Activated CD8-positive, alpha-beta memory T cell treated with anti-CD3 and anti-CD28 coated beads for 48 hours (primary cell): ENCODE measurements around the gene LCP2.

Experiments
- DNase-seq, 3 experiments: peaks; one replicate each; pipeline ENCODE4 v3.0.0-alpha.2; 2020; ENCODE audit warnings: low read depth in 2 of 3, low spot score in 2 of 3

The LCP2 gene

DNA sequence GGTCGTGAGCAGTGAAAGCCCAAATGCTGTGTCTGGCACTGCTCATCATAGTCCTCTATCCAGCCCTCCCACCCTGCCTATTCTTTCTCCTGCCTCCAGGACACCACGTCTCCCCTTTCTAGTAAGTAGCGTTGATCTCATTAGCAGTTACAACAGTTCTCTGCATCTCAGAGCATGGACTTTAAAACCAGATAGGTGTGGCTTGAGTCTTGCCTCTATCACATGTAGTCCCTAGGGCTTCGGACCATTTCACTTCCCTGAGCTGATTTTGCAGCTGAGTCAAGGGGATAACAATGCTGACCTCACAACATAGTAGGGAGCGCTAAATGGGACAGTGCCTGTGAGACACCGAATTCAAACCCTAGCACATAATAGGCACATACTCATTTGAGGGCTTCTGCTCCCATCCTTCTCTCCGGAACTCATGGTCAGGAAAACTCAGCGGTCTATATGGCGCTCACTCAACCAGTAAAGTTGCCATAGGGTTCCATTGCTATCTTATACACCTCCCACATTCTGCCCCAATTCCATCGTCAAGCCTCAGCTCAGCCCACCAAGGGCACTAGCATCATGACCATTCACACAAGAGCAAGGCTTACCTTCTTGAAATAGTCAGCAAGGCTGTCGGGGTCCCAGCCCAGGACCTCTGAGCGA is 515 bp downstream of the LCP2 start:
- no peak for DNase-seq

DNA sequence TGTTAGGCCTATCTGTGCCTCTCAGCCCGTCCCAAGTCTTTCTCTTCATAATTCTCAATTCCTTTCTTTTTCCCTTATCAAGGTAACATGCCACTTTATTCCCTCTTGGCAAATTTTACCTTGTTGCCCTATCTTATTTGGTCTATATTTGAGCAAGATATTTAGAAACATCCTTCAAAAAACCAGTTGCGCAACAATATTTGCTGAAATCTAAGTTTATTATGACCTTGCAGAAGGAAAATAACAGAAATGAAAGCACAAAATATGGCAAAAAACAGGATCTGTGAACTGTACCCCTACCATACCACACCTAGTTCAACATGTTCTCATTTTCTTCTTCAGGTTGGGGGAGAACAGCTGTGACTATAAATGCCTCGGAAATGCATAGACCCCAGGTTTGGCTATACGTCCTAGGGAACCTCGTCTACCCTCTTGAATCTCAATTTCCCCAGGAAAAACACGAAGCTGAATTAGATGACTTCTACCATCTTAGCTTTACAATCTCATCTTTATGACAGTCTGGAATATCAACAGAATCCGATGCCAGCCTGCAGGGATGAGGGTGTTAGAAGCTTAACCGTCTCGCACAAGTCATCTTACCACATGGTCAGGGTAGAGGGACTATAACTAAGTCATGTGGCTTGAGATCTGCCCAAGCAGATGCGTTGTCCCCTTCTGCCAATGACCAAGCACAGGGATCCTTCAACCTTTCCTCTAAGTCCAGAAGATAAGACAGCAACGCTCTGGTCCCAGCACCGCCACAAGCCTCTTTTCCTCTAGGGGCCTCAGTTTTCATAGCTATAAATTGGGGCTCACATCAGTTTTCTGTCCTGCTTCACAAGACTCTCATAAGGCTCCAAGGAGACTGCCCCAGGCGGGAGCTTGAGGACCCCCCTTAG is 1.3 kb downstream of the LCP2 start:
- no peak for DNase-seq

DNA sequence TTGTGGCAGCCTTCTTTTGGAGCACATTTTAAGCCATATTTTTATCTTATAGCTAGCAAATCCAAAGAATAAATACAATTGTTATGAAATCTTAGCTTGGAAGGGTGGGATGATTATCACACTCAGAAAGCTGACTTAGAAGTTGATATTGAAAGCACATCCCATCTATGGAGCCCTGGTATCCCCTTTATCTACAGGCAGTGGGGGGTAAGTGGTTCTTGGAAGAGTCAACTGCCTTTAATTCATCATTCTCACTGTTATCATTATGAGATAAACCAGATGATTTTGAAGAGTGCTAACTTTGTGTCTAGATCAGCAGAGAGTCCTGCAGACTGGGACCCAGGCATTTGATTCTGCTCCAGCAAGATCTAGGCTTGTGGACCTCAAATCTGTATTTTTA is 3.0 kb downstream of the LCP2 start:
- no peak for DNase-seq

DNA sequence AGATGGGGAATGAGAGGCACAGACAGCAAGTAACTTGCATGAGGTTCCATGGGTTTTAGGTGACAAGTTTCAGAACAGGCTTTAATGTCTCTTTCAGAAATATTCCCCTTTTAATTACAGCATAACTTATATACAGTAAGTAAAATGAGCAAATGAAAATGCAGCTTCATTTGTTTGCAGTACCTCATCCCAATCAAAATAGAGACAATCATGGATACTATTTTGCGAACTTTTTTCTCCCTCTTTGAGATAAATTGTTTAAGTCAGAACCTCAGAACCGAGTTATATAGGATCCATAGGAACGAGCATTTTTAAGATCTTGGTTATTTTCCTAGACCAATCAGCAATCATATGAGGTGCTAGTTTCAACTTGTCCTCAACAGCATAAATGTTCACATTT is 3.5 kb downstream of the LCP2 start:
- no peak for DNase-seq

DNA sequence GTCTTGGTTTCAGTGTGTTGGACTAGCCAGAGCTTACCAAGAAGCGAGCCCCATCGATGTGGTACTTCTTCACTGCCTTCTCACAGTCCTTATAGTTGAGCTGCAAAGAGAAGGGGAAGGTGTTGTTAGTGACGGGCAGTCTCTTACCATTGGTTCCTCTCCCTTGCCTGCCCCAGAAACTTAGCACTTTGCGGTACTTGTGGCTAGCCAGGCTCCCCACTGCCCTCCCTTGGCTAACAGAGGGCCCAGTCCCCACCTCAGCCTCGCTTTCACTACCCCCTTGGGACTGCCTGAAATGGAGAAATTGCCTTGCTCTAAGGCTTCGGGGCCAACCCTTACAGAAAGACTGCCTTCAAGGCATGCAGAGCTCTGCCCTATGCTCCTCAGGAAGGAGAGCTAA is 4.3 kb downstream of the LCP2 start:
- peak in 1 of 3 experiments; percentile 61 for DNase-seq

DNA sequence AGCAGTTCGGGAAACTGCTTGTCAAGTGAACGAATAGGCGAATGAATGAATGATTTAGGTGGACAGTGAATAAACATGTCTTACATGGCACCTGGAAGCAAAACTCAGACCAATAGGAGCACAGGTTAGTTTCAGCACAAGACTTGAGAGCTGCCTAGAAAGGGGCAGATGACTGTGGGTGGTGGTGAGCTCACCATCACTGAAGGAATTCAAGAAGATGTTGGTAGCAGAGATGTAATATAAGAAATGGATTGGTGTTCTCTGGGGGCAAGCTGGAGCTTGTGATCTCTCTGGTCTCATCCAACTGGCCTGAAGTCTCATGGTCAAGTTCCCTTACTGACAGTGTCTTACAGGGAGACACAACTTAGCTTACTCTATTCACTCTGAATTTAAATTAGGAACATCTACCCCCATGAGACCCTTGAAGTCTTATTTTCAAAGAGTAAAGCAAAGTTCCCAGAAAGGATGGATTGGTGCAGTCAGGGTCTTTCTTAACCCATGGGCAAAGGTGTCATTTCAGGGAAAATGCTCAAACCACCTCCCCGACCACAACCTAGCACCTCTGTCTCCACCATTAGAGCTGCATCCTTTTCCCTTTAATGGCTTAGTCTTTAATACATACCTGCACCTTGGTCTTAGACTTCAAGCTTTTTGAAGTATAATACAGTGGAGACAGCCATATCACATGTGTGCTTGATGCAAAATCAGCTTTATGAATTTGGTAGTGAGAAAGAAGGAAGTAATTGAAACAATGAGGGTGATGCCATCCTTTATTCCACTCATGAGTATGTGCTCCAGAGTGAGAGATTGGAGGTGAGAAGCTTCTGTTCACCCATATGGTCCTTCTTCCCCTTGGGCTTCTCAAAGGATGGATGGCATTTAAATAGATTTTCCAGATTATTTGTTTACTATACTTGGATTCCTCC is 5.1 kb downstream of the LCP2 start:
- no peak for DNase-seq

DNA sequence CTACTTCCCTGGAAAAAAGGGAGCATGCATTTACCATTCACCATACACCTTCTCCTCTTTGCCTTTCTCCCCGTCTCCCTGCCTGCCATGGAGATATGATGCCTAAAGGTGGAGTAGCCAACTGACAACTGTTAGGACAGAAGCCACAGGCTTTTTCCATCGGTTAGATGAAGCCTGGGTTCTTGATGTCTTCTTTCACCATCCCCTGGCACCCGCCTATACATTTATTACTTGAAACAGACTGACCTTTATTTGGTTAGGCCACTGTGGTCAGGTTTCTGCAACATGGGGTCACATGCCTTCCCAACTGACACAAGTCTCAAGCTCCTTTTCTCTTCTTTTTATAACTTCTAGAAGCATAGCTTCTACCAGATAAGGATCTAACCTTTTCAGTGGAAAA is 7.1 kb downstream of the LCP2 start:
- DNase-seq: no peak

DNA sequence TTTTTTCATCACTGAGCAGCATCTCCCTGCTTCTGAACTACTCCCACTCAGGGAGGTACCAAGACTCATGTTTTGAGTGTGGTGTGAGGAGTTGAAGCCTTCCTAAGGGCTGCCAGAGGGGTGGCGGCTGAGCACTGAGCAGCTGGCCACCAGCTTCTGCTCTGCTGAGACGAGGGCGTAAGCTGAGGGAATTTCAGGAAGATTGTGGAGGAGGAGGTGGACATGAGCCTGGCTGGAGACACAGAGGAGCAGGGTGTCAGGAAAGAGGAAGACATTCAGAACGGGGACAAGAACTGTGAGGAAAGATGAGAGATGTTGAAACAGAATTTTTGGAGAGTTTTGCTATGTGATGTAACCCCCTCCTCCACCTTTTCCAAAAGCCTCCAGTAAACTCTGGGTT is 7.8 kb downstream of the LCP2 start:
- no peak for DNase-seq

DNA sequence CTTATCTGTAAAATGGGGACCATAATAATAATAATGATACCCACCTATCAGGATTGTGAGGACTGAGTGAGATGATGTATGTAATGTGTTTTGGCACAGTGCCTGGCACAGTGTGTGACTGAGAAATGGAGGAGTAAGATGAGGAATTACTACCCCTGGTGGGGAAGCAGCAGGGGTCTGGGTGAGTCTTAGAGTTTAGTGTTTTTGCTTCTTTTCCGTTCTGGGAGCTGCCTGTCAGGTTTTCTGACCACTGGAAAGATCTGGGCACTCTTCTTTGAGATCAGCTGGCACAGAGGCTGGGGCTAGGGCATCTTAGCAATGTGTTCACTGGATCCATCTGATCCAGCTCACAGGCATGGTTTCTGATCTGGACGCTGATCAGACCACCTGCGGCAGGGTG is 8.5 kb downstream of the LCP2 start:
- DNase-seq: no peak

DNA sequence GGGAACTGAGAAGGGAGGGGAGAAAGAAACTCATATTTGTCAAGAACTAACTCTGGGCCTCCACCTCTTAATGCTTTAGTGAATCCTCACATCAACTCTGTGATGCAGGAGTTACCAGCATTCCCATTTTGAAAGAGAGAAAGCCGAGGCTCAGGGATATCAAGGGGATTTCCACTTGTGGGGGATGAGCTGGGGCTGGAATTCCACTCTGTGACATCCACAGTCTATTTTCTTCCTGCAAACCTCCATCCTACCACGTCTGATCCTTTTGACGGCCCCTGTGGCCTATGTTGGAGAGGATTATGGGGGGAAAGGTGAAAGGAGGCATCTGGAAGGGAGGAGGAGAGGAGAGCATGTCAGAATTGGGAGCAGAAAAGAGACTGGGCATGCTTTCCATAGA is 9.0 kb downstream of the LCP2 start:
- no peak for DNase-seq

DNA sequence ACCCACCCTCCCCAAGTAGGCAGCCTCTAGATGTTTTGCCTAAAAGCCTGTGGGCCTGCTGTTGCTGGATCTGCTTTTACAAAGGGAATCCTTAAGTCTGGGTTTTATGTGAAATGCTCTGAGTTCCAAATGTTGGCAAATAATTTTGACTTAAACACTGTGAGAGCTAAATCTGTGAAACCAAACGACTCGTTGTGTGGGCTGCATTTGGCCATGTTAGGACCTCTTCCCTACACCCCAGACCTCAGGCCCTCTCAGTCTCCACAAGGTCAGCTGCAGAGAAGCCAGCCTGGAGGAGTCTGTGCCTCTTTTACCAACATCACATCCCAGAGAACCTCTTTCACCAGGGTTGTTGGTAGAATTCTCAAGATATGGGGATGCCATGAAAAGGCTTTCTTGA is 9.4 kb downstream of the LCP2 start:
- DNase-seq: no peak

DNA sequence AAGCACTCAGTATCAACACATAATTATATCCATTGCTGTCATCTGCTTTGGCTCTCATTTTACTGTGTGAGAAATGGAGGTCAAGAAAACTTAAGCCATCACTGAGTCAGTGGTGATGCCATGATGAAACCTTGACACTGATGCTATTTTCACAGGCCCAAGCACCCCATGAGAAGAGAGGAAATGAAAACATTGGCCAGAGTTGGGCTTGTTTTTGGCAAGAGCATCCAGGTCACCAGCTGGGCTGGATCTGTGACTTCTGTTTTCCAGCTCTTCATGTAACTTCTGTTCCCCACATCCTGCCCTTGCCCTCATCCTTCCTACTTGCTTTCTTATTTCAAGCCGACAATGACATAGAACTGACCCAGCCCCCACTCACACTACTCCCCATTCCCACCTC is 10.0 kb downstream of the LCP2 start:
- DNase-seq: no peak

DNA sequence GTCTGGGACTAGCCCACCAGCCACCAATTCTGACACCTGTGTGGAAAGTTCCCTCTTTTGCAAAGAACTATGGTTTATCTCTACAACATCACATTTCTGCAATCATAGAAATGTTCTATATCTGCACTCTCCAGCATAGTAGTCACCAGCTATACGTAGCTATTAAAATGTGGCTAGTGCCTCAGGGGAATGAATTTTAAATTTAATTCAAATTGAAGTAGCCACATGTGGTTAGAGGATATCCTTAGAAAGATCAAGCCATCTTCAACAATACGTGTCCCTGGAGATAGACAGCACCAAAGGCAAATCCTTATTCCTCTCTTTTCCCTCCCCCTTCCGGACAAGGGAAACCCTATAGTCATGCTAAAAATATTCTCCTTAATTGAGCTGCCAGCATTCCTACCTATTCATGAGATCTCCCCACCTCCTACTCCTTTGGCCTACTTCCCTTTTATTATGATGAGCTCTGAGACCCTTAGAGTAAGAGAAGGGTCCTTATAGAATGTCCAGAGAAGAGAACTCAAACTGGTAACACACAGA is 11.1 kb downstream of the LCP2 start:
- no peak for DNase-seq

DNA sequence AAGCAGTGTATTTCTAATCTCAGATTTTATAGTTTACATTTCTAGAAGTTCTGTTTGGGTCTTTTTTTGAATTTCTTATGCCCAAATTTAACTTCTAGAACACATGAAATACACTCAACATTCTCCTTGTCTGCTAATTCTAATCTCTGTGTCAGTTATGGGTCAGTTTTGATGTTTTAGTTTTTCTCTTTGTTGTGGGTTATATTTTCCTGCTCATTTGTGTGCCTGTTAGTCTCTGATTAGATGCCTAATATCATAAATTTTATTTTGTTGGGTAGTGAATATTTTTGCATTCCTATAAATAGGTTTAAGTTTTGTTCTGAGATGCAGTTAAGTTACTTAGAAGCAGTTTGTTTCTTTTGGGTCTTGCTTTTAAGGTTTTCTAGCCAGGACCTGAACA is 12.4 kb downstream of the LCP2 start:
- no peak for DNase-seq

DNA sequence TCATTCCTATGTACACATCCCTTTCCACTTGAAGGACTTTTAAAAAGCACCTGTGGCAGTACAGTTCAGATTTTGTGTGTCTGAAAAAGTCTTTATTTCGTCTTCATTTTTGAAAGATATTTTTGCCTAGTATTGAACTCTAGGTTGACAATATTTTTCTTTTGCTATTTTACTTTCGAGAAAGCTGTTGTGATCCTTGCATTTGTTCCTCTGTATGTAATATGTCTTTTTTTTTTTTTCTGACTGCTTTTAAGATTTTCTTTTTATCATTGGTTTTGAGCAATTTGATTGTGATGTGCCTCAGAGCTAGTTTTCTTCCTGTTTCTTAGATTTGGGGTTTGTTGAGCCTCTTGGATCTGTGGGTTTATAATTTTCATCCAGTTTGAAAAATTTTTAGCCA is 13.3 kb downstream of the LCP2 start:
- DNase-seq: no peak

DNA sequence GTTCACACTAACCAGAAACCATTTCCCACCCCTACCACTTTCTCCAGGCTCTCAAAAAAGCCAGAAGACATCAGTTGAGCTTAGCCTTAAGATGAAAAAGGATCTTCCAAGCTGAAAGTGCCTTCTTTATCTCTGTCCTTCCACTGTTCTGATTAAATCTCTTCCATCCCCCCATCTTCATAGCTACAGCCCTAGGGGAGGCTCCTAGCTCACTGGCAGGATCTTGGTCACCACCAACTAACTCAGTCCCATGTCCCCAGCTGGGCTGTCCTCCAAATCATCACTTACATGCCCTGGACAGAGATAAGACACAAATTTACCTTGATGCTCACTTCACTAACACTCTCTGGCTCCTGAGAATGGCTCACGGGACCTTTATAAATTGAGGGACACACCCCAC is 14.3 kb downstream of the LCP2 start:
- DNase-seq: no peak

DNA sequence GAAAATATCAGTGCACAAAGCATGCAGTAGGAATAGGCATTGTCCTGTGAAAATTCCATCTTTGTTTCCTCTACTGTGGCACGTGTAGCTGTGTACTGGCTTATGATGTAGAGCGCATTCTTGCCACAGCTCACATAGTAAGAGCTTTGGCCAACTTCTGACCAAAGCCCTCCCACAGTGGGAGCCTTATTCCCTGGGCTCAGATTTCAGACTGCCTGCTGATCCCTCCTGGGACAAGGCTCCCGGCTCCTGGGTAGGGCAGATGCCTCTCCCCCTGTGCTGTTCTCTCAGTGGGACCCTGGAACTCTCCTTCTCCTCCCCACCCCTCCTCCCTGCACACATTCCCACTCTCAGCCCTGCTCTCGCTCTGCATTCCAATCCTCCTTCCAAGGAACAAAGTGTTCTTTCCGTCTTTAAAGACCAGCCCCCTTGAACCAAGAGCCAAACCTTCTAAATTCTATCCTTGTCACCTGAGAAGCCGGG is 17.5 kb downstream of the LCP2 start:
- DNase-seq: no peak

DNA sequence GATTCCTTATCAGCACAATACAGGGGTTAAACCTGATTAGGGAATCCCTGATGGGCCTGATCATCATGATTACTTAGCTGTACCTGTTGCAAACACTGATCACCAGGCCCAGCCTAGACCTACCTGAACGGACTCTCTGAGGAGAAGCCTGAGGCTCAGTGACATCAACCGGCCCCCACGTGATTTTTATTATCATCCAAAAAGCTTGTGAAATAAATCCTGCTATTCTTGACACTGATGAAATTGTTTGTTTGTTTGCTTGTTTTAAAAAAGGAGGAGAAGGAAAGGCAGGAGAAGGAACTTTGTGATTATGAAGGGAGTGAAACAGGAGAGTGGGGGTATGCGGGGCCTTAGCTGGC is 18.1 kb downstream of the LCP2 start:
- DNase-seq: no peak

DNA sequence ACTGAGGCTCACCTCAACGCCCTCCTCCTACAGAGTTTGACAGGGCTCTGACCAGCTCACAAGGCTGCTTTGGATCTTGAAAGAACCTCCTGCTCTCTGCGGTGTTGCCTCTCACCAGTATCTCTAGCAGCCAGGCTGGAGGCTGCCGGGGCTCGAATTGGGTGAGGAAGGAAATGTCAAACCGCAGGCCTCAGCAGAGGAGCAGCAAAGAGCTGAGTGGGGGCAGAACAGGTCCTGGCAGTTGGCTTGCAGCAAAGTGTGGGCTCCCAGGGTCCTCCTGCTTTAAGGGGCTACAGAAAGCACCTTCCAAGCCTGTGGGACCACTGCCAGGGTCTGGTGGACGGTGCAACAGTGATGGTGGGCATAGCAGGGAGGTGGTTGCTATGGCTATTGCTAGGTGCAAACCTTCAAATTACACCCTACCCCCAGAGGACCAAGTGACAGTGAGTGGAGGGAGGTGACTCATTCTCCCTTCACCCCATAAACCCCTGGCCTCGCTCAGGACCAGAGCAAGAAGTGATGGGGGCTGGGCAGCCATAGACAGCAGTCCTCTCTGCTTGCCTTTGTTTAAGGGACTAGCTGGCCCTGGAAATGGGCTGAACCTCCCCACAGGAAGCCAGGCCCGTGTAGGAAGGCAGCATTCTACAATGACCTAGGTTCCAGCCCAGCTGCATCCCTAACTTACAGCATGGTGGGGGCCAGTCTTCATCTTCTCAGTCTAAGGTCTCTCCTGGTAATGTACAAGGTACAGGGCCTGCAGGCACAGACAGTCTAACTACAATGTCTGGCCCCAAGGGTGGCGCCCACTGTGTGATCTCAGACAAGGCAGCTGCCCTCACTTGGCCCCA is 18.7 kb downstream of the LCP2 start:
- DNase-seq: peak in 2 of 3 experiments; percentile 68 to 78

DNA sequence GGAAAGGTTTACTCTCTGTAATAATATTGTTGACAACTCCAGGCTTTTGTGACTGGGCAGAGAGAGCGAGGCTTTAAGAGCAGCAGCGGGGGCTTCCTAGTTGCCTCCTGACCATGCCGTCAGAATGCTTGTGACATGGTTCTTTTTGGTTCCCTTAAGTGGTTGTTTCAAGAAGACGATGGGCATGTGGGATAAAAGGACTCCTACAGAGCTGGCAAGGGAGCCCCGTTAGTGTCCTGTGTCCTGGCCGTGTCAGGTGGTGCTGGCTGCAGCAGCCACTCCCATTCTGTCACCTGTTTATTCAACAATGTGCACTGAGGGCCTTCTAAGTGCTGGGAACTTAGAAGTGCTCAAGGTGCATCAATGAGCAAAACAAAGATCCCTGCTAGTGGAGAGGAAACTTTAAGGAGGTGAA is 19.7 kb downstream of the LCP2 start:
- DNase-seq: no peak
